Fibroblast of pulmonary artery (primary cell): ENCODE measurements around the gene FAM89A.

Experiments
- DNase-seq: peaks from one replicate; pipeline ENCODE4 v3.0.0-alpha.2; 2010; ENCODE audit warnings: low read depth
- H3K4me3 ChIP-seq: replicated peaks from 2 replicates; pipeline ENCODE4 v1.5.1; 2011; ENCODE audit warnings: low read depth, mild to moderate bottlenecking, control low read depth, low read length, moderate library complexity
- CTCF ChIP-seq: IDR thresholded peaks from 2 replicates; pipeline ENCODE4 v1.5.1; 2011; ENCODE audit warnings: mild to moderate bottlenecking, control low read depth, low read length, inconsistent platforms; ENCODE audit errors: missing control alignments

FAM89A gene

GRCh38 chr1:231074046-231074445, 34.0 kb upstream of the FAM89A start:
- H3K4me3 ChIP-seq: no peak overlapping the region
- no peak for TF ChIP-seq CTCF
- DNase-seq: no peak

- DNase-seq: no peak
- no peak for TF ChIP-seq CTCF
- H3K4me3 ChIP-seq: no peak overlapping the region
Observed at GRCh38 chr1:231073331-231073730, 33.3 kb upstream of the FAM89A start.

- no peak for DNase-seq
- TF ChIP-seq CTCF: no peak
- no peak overlapping the region for H3K4me3 ChIP-seq
Observed at GRCh38 chr1:231072502-231073094, 32.5 kb upstream of the FAM89A start.

DNA sequence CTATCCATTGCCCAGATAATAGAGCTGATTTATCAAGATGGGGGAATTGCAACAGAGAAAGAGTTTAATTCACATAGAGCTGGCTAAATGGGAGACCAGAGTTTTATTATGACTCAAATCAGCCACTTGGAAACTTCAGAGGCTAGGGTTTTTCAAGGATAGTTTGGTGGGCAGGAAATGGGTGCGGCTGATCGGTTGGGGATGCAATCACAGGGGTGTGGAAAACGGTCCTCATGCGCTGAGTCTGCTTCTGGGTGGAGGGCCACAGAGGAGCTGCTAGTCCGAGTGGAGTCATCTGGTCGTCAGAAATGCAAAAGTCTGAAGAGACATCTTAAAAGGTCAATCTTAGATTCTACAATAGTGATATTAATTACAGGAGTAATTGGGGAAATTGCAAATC, 32.0 kb upstream of the FAM89A start:
- TF ChIP-seq CTCF: no peak
- DNase-seq: no peak
- no peak overlapping the region for H3K4me3 ChIP-seq

DNA sequence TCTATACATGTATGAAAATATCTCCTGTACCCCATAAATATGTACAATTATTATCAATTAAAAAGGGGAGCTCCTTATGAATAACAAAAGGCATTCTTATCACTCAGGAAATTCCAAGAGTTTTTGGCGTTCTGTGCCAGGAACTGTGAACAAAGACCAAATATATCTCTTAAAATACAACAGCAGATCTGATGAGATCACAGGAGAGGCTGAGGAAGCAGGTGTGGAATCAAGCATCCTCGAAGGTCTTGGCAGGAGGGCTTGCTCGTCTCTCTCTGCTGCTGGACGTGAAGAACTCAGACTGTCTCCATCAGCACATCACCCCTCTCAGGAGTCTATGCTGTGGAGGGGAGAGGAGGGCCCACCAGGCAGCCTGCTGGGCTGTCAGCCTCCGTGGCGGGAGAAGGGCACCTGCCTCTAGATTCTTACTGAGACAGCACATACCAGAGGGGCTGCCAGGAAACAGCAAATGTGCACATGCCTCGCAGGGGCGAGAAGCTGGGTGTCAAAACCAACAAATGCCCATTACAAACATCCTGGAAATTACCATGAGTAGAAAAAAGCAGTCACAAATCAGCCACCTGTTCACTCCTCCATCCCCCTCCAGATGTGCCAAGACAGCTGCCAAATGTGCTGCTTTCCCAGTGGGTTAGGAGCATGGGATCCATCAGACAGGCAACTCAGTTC, 30.8 kb upstream of the FAM89A start:
- no peak for TF ChIP-seq CTCF
- H3K4me3 ChIP-seq: no peak overlapping the region
- DNase-seq: no peak

DNA sequence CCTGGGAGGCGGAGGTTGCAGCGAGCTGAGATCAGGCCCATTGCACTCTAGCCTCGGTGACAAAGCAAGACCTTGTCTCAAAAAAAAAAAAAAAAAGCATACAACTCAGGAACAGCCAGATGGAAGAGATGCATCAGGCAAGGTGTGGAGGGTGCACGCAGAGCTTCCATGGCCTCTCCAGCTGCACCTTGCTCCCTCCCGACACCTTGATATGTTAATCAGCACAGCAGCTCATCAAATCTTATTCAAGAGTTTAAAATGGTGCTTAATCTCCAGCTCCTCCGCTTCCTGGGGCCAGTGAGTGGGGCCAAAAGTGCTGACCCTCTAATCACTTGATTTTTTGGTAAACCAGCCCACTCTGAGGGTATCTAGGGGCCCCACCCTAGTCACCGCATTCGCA, 29.3 kb upstream of the FAM89A start:
- no peak overlapping the region for H3K4me3 ChIP-seq
- DNase-seq: no peak
- no peak for TF ChIP-seq CTCF

- TF ChIP-seq CTCF: no peak
- no peak overlapping the region for H3K4me3 ChIP-seq
- DNase-seq: no peak
Observed at GRCh38 chr1:231068762-231069161, 28.7 kb upstream of the FAM89A start.
